Measurements from ENCODE around the gene SLC6A9. TPM values are rescaled to one million over a fixed set of nuclear protein-coding genes. Genes with fewer than 3 reads are reported as not detected.

Gene SLC6A9
- total and polyA plus RNA-seq, 2 of the 8 experiments (the other 6 are each of a cell fraction or from before 2014, with no cell fraction given), result 20.2 to 24.2 TPM

DNA sequence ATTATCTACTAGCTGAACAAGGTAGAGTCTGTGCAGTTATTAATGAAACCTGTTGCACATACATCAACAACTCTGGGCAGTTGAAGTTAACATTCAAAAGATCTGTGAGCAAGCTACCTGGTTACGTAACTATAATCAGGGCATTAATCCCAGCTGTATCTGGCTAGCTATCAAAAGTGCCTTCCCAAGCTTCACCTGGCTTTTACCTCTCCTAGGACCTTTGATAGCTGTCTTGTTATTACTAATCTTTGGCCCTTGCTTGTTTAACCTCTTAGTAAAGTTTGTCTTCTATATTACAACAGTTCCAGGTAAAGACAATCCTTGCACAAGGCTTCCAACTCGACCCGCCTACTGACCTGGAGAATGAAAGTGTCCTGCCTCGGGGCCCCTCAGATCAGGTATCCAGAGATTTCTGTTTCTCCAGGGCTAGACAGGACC, 29.6 kb upstream of the SLC6A9 start:
- H3K23ac ChIP-seq (ENCODE audit: insufficient read length), result no peak overlapping the region
- no peak overlapping the region for H4K8ac ChIP-seq (ENCODE audit: extremely low read depth, insufficient read depth, low read length)
- 92% methylated on average over 4 of the region's 4 CpGs; no CpG with 5 or more reads in 1 of the 2 experiments for WGBS, 2 experiments (ENCODE audit: extremely low coverage in 1 of 2, insufficient coverage in 1 of 2, insufficient read length in 1 of 2, insufficient replicate concordance in 2 of 2, low coverage in 1 of 2, low lambda C conversion rate in 2 of 2, missing lambda C conversion rate in 1 of 2)
- ChIA-PET CTCF (ENCODE audit: partially characterized antibody) (interaction anchor here (3.0 kb wide), 1 partner anchor 13 kb away, joined by 17 read pairs; no protein-coding TSS in a partner anchor), POLR2A (ENCODE audit: partially characterized antibody) (interaction anchor here (1.5 kb wide), 1 partner anchor 69 kb away, joined by 4 read pairs; the partner anchor contains the start of gene CCDC24)
- H3K27me3 ChIP-seq (replicated peaks in 1 of 4; ENCODE audit: control insufficient read depth in 3 of 4, extremely low read depth in 1 of 4, insufficient read depth in 3 of 4, low read length in 3 of 4), result no peaks in the 10 kb centered on the region; a peak in 2 of 7 replicates
- FAIRE-seq (no peak), DNase-seq (ENCODE audit: low read depth in 1 of 2, low spot score in 2 of 2) (no peak)
- no peak overlapping the region for H4K5ac ChIP-seq (ENCODE audit: insufficient read length, low read depth, low read length)
- H3K79me1 ChIP-seq (ENCODE audit: low read depth, low read length), result no peaks in the 10 kb centered on the region
- no peak overlapping the region for H3K9ac ChIP-seq (replicated peaks in 1 of 4; ENCODE audit: extremely low read depth in 1 of 4, low read depth in 3 of 4, low read length in 3 of 4)
- no peak overlapping the region for H3K56ac ChIP-seq (replicated peaks; ENCODE audit: insufficient read length, low read depth, low read length)
- no peak overlapping the region for H4K91ac ChIP-seq (replicated peaks; ENCODE audit: insufficient read length, low read length)
- H3K9me3 ChIP-seq (ENCODE audit: insufficient read depth in 2 of 2, low read depth in 1 of 2, low read length in 1 of 2), result no peaks in the 10 kb centered on the region
- H2AK5ac ChIP-seq (ENCODE audit: low read depth, low read length), result no peak overlapping the region
- no peak overlapping the region for H3K4me2 ChIP-seq (ENCODE audit: insufficient read depth in 1 of 2, low read depth in 2 of 2, low read length in 2 of 2)
- H2AFZ ChIP-seq (ENCODE audit: low read length), result no peak overlapping the region
- no peak overlapping the region for H3K4me3 ChIP-seq (ENCODE audit: extremely low read depth in 1 of 4, insufficient read depth in 2 of 4, low read depth in 3 of 4, low read length in 4 of 4)
- no peak for TF ChIP-seq EP300 (IDR thresholded peaks at IDR 0.05; ENCODE audit: borderline replicate concordance in 1 of 2, low read depth in 2 of 2, low read length in 2 of 2)
- TF ChIP-seq RAD21 (IDR thresholded peaks at IDR 0.05 in 1 of 2, conservative IDR thresholded peaks at IDR 0.05 in 1 of 2; ENCODE audit: low read depth in 2 of 2, low read length in 2 of 2), result no peak
- TF ChIP-seq JUND (IDR thresholded peaks at IDR 0.05; ENCODE audit: low read length), result no peak
- TF ChIP-seq KDM1A (IDR thresholded peaks at IDR 0.05; ENCODE audit: borderline replicate concordance, low read length), result no peak
- TF ChIP-seq, protein P1, sequence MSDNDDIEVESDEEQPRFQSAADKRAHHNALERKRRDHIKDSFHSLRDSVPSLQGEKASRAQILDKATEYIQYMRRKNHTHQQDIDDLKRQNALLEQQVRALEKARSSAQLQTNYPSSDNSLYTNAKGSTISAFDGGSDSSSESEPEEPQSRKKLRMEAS (IDR thresholded peaks at IDR 0.05), result no peak
- TF ChIP-seq TEAD4 (IDR thresholded peaks at IDR 0.05; ENCODE audit: low read depth, low read length), result no peak
- TF ChIP-seq SP2 (IDR thresholded peaks at IDR 0.05; ENCODE audit: low read length), result no peak
- TF ChIP-seq PHF8 (conservative IDR thresholded peaks at IDR 0.05; ENCODE audit: low read depth, low read length), result no peak
- no peak for TF ChIP-seq GTF2F1 (IDR thresholded peaks at IDR 0.05; ENCODE audit: borderline replicate concordance, low read depth, low read length)
- TF ChIP-seq EGR1 (IDR thresholded peaks at IDR 0.05; ENCODE audit: borderline replicate concordance, low read depth, low read length), result no peak
- no peak overlapping the region for H3K27ac ChIP-seq (ENCODE audit: low read depth, low read length)
- H3K14ac ChIP-seq (ENCODE audit: insufficient read length), result no peak overlapping the region
- H3K23me2 ChIP-seq (ENCODE audit: low read depth, low read length), result no peaks in the 10 kb centered on the region
- H2BK20ac ChIP-seq (ENCODE audit: low read length), result no peak overlapping the region
- H3K36me3 ChIP-seq (ENCODE audit: control insufficient read depth in 2 of 4, insufficient read depth in 4 of 4, low read length in 3 of 4), result no peaks in the 10 kb centered on the region
- H2BK5ac ChIP-seq (ENCODE audit: low read depth, low read length), result no peak overlapping the region
- H2BK12ac ChIP-seq (ENCODE audit: low read depth, low read length), result no peak overlapping the region
- no peaks in the 10 kb centered on the region for H3K79me2 ChIP-seq (ENCODE audit: control insufficient read depth in 1 of 2, insufficient read depth in 2 of 2, low read length in 2 of 2)
- H3K4me1 ChIP-seq (replicated peaks in 1 of 4; ENCODE audit: control insufficient read depth in 3 of 4, insufficient read depth in 4 of 4, low read length in 3 of 4), result no peaks in the 10 kb centered on the region
- H4K20me1 ChIP-seq (replicated peaks in 1 of 2; ENCODE audit: control insufficient read depth in 1 of 2, insufficient read depth in 2 of 2, low read length in 2 of 2), result no peaks in the 10 kb centered on the region
- no peak overlapping the region for H2BK15ac ChIP-seq (ENCODE audit: low read length)
- H3K18ac ChIP-seq (ENCODE audit: extremely low read depth, low read length), result no peak overlapping the region
- H3K4ac ChIP-seq (replicated peaks; ENCODE audit: insufficient read length, low read depth, low read length), result no peak overlapping the region
- no peak overlapping the region for H2BK120ac ChIP-seq (replicated peaks; ENCODE audit: low read depth, low read length)

Measured in H1 (cell line).